ENCODE results near the gene NAALADL1.

NAALADL1 gene

GRCh38 chr11:64996710-64997380, 61.5 kb downstream of the NAALADL1 start, which contains the start of gene BATF2:
Gene BATF2 (minus strand): TSS chr11:64996971. CDS start chr11:64996914, 57 bp downstream.
- TF ChIP-seq, protein P1, sequence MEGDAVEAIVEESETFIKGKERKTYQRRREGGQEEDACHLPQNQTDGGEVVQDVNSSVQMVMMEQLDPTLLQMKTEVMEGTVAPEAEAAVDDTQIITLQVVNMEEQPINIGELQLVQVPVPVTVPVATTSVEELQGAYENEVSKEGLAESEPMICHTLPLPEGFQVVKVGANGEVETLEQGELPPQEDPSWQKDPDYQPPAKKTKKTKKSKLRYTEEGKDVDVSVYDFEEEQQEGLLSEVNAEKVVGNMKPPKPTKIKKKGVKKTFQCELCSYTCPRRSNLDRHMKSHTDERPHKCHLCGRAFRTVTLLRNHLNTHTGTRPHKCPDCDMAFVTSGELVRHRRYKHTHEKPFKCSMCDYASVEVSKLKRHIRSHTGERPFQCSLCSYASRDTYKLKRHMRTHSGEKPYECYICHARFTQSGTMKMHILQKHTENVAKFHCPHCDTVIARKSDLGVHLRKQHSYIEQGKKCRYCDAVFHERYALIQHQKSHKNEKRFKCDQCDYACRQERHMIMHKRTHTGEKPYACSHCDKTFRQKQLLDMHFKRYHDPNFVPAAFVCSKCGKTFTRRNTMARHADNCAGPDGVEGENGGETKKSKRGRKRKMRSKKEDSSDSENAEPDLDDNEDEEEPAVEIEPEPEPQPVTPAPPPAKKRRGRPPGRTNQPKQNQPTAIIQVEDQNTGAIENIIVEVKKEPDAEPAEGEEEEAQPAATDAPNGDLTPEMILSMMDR (IDR thresholded peaks at IDR 0.05; ENCODE audit: control extremely low read depth, extremely low read depth, low read depth, missing control alignments), result peak; percentile 29
- CTCF ChIA-PET, result interaction anchor here (0.6 to 6.2 kb wide), 15 partner anchors 9 to 229 kb away, joined by 3 to 34 read pairs (median 3); partner anchors contain the start of gene ARL2
- POLR2A ChIA-PET, result interaction anchor here (0.5 kb wide), 1 partner anchor 292 kb away, joined by 3 read pairs; no protein-coding TSS in a partner anchor
- peak; percentile 62 for DNase-seq (ENCODE audit: extremely low spot score)

GRCh38 chr11:64996327-64996709, 62.0 kb downstream of the NAALADL1 start:
- CTCF ChIA-PET, result interaction anchor here (0.7 to 6.2 kb wide), 12 partner anchors 8 to 229 kb away, joined by 3 to 34 read pairs (median 4); partner anchors contain the start of gene ARL2
- TF ChIP-seq, protein P1 (IDR thresholded peaks at IDR 0.05; ENCODE audit: control extremely low read depth, extremely low read depth, low read depth, missing control alignments), result no peak
- no peak for DNase-seq (ENCODE audit: extremely low spot score)
- POLR2A ChIA-PET, result no interaction called here
